Measurements from ENCODE around the gene ANO1. TPM values are rescaled to one million over a fixed set of nuclear protein-coding genes. Genes with fewer than 3 reads are reported as not detected.

ANO1 gene
- total RNA-seq, 1 experiment from 2014 or later = 10.9 TPM

GRCh38 chr11:70230151-70230839 is 152.2 kb downstream of the ANO1 start:
- no peaks in the 10 kb centered on the region for H3K79me2 ChIP-seq (ENCODE audit: insufficient read depth, low read length)
- no peak for DNase-seq
- H2AFZ ChIP-seq (ENCODE audit: low read length) = no peak overlapping the region
- no peak overlapping the region for H3K9ac ChIP-seq (ENCODE audit: extremely low read depth, insufficient read length, low read length)
- no peaks in the 10 kb centered on the region for H4K20me1 ChIP-seq (ENCODE audit: control insufficient read depth, insufficient read depth, insufficient read length)
- H2BK15ac ChIP-seq (ENCODE audit: low read depth, low read length) = no peak overlapping the region
- WGBS (ENCODE audit: extremely low coverage, insufficient read length, low lambda C conversion rate) = no CpG with 5 or more reads among the region's 8 CpGs
- no peaks in the 10 kb centered on the region for H3K23me2 ChIP-seq (ENCODE audit: insufficient read length, low read depth, low read length, poor library complexity, severe bottlenecking)
- H3K4me1 Mint-ChIP-seq = peaks cover 16 to 17% of the 10 kb centered on the region in 2 experiments
- no peak overlapping the region for H3K23ac ChIP-seq (ENCODE audit: insufficient read length, low read depth, low read length)
- no peak overlapping the region for H2BK20ac ChIP-seq (ENCODE audit: low read depth, low read length, poor library complexity, severe bottlenecking)
- H3K27me3 Mint-ChIP-seq (ENCODE audit: low read depth) = peaks cover 6% of the 10 kb centered on the region
- H3K27ac Mint-ChIP-seq = no peak overlapping the region
- no peak overlapping the region for H3K18ac ChIP-seq (ENCODE audit: insufficient read length, low read depth, low read length)
- H3K4me3 Mint-ChIP-seq = no peak overlapping the region
- H3K4ac ChIP-seq (ENCODE audit: low read depth, low read length) = no peak overlapping the region
- H3K9me3 Mint-ChIP-seq = peaks cover 0 to 2% of the 10 kb centered on the region in 2 experiments; a peak in 1 of 5 replicates
- H3K79me1 ChIP-seq (ENCODE audit: insufficient read depth, low read depth, low read length, poor library complexity, severe bottlenecking) = no peaks in the 10 kb centered on the region
- no peak overlapping the region for H3K27ac ChIP-seq (ENCODE audit: insufficient read length, low read depth, low read length)
- TF ChIP-seq CTCF (conservative IDR thresholded peaks at IDR 0.05) = no peak
- H3K4me2 ChIP-seq (ENCODE audit: insufficient read depth, insufficient read length, low read length) = no peak overlapping the region
- H4K8ac ChIP-seq (replicated peaks; ENCODE audit: insufficient read length, low read depth, low read length) = no peak overlapping the region
- no peak overlapping the region for H2AK5ac ChIP-seq (ENCODE audit: insufficient read length, low read length)
- no peaks in the 10 kb centered on the region for H3K36me3 Mint-ChIP-seq (ENCODE audit: insufficient read depth in 1 of 3, low read depth in 3 of 3)
- H2BK12ac ChIP-seq (ENCODE audit: insufficient read length, low read depth, low read length) = no peak overlapping the region
- no peak overlapping the region for H2BK5ac ChIP-seq (ENCODE audit: insufficient read length, low read length)
- H3K9me3 ChIP-seq (ENCODE audit: control insufficient read depth, low read depth, low read length) = no peaks in the 10 kb centered on the region
- no peaks in the 10 kb centered on the region for H3K4me1 ChIP-seq (ENCODE audit: insufficient read depth, low read length)
- H2BK120ac ChIP-seq (ENCODE audit: low read depth, low read length, poor library complexity, severe bottlenecking) = no peak overlapping the region
- H3T11ph ChIP-seq (ENCODE audit: low read length) = no peak overlapping the region
- no peak overlapping the region for H3K14ac ChIP-seq (ENCODE audit: insufficient read depth, low read length)
- no peak overlapping the region for H4K5ac ChIP-seq (ENCODE audit: insufficient read length, low read depth, low read length)
- H3K56ac ChIP-seq (ENCODE audit: insufficient read length, low read depth, low read length) = no peak overlapping the region
- H3K27me3 ChIP-seq (ENCODE audit: insufficient read depth, low read length) = no peaks in the 10 kb centered on the region
- H4K91ac ChIP-seq (ENCODE audit: insufficient read length, low read depth, low read length) = no peak overlapping the region

All from H9 (cell line).